Gastrocnemius medialis (tissue), 4 donors: Measurements from ENCODE around the gene RPL38. TPM values are rescaled to one million over a fixed set of nuclear protein-coding genes. Genes with fewer than 3 reads are reported as not detected.
A peak's percentile ranks its signal among the peaks of the same experiment; 100 is the strongest.

Experiments used
- ATAC-seq, 2 donors: fragments of 150-250 bp; one replicate each; pipeline ENCODE4 v1.9.1; 2016
- DNase-seq, 2 donors: peaks; one replicate each; pipeline ENCODE4 v3.0.0-alpha.2; 2019
- H3K27ac ChIP-seq, 4 donors: fragments of 200-600 bp; sonication (generic); 1 replicate in 1 of 4; 2 replicates in 3 of 4; pipeline ENCODE4 v1.5.1; 2016 to 2018; ENCODE audit warnings: mild to moderate bottlenecking in 2 of 4, moderate library complexity in 1 of 4
- H3K27me3 ChIP-seq, 3 donors: fragments of 200-600 bp; sonication (generic) in 2 of 3; 1 replicate in 1 of 3; 2 replicates in 2 of 3; pipeline versions ENCODE4 v1.5.1 to v1.6.0; 2016 to 2019; ENCODE audit warnings: mild to moderate bottlenecking in 1 of 3, moderate library complexity in 1 of 3
- H3K36me3 ChIP-seq, 2 donors: fragments of 200-600 bp; sonication (generic) in 1 of 2; one replicate each; pipeline ENCODE4 v1.5.1; 2017 to 2018
- H3K4me1 ChIP-seq, 2 donors: fragments of 200-600 bp; sonication (generic) in 1 of 2; one replicate each; pipeline ENCODE4 v1.5.1; 2016 to 2017; ENCODE audit warnings: mild to moderate bottlenecking in 2 of 2
- H3K4me3 ChIP-seq, 4 donors: fragments of 200-600 bp; sonication (generic) in 3 of 4; 1 replicate in 1 of 4; 2 replicates in 3 of 4; pipeline ENCODE4 v1.5.1; 2016 to 2019; ENCODE audit warnings: mild to moderate bottlenecking in 2 of 4
- H3K9me3 ChIP-seq, 3 donors: fragments of 200-600 bp; sonication (generic) in 2 of 3; 1 replicate in 1 of 3; 2 replicates in 2 of 3; pipeline ENCODE4 v1.5.1; 2016 to 2019
- POLR2A ChIP-seq, 2 donors: fragments of 450-650 bp; IDR thresholded peaks; one replicate each; pipeline ENCODE4 v1.6.1; 2017; ENCODE audit warnings: antibody characterized with exemption in 2 of 2, mild to moderate bottlenecking in 2 of 2, moderate library complexity in 2 of 2
- in situ Hi-C, 4 donors: fragments of 200-750 bp; cut with MboI; loops; one replicate each; pipeline versions ENCODE4 v1.15.0 to v1.8.0; 2017; ENCODE audit warnings: low sequenced_read_pairs in 4 of 4
- intact Hi-C: fragments of 100-400 bp; cut with DNase I; formaldehyde crosslinking; loops from one replicate; pipeline ENCODE4 v1.15.1; 2023; ENCODE audit warnings: low total_unique reads
- total RNA-seq, 4 donors: library from RNA; depleted of rRNA; stranded (reverse); fragments of >200 nt; gene quantifications; one replicate each; pipeline versions ENCODE4 v1.1.0 to v1.2.3, GENCODE V29; 2016
- TF ChIP-seq, protein P1 (sequence below), 5 experiments: fragments of 450-650 bp in 3 of 5; fragments of 200-600 bp in 2 of 5; sonication (generic) in 2 of 5; IDR thresholded peaks in 4 of 5; conservative IDR thresholded peaks in 1 of 5; 1 replicate in 4 of 5; 2 replicates in 1 of 5; pipeline ENCODE4 v1.5.1; 2016 to 2019; ENCODE audit warnings: antibody characterized with exemption in 5 of 5, mild to moderate bottlenecking in 3 of 5, moderate library complexity in 3 of 5

Gene RPL38
- total RNA-seq, 4 donors from 2014 or later: 346 to 472 (median 443) TPM

DNA sequence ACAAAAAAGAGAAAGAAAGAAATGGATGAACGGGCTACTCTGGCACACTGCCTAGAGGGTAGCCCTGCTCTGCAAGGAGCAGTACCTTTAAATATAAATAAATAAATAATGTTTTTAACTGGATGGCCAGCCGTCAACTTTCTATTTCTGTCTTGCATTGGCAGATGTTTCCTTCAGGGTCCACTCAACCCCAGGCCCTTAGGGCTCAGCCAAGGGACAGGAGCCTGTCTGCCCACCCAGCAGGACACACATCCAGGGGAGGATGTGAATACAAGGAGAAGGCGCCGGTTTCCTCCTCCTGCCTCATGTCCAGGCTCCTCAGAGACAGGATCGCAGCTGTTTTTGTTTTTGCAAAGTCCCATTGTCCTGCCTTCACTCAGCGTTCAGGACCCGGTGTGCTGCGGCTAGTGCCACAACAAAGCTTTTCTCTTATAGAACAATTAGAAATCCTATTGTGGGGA, 32.5 kb downstream of the RPL38 start:
- intact Hi-C loops: no loop called here
- peak in 1 of 2 donors; percentile 21 for ATAC-seq
- Histone ChIP-seq H3K4me3 (no peak overlapping the region), H3K9me3 (no peaks in the 10 kb centered on the region), H3K27me3 (no peaks in the 10 kb centered on the region), H3K36me3 (peaks cover 0 to 16% of the 10 kb centered on the region in 2 donors), H3K4me1 (peaks cover 0 to 10% of the 10 kb centered on the region in 2 donors), H3K27ac (no peak overlapping the region)
- no peak for DNase-seq
- in situ Hi-C loops: no loop called here
- TF ChIP-seq POLR2A (IDR thresholded peaks at IDR 0.05): no peak
- TF ChIP-seq, protein P1, sequence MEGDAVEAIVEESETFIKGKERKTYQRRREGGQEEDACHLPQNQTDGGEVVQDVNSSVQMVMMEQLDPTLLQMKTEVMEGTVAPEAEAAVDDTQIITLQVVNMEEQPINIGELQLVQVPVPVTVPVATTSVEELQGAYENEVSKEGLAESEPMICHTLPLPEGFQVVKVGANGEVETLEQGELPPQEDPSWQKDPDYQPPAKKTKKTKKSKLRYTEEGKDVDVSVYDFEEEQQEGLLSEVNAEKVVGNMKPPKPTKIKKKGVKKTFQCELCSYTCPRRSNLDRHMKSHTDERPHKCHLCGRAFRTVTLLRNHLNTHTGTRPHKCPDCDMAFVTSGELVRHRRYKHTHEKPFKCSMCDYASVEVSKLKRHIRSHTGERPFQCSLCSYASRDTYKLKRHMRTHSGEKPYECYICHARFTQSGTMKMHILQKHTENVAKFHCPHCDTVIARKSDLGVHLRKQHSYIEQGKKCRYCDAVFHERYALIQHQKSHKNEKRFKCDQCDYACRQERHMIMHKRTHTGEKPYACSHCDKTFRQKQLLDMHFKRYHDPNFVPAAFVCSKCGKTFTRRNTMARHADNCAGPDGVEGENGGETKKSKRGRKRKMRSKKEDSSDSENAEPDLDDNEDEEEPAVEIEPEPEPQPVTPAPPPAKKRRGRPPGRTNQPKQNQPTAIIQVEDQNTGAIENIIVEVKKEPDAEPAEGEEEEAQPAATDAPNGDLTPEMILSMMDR (IDR thresholded peaks at IDR 0.05 in 4 of 5, conservative IDR thresholded peaks at IDR 0.05 in 1 of 5): no peak

DNA sequence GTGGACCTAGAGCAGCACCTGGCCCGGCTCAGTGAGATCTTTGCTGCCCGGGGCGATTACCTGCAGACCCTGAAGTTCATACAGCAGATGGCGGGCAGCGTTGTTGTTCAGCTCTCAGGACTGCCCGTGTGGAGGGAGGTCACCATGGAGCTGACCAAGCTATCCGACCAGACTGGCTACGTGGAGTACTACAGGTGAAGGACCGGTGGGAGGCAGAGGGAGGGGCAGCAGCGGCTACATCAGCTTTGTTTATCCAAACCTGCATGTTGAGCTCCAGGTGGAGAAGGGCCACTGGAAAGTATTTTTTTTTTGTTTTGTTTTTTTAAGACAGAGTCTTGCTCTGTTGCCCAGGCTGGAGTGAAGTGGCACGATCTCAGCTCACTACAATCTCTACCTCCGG, 33.8 kb downstream of the RPL38 start:
- Histone ChIP-seq H3K9me3 (no peaks in the 10 kb centered on the region), H3K4me3 (no peak overlapping the region), H3K36me3 (peaks cover 0 to 11% of the 10 kb centered on the region in 2 donors), H3K27ac (no peak overlapping the region), H3K27me3 (no peaks in the 10 kb centered on the region), H3K4me1 (peaks cover 13 to 23% of the 10 kb centered on the region in 2 donors)
- DNase-seq (no peak), ATAC-seq (no peak)
- in situ Hi-C loops: no loop called here
- intact Hi-C loops: no loop called here
- TF ChIP-seq, protein P1 (IDR thresholded peaks at IDR 0.05 in 4 of 5, conservative IDR thresholded peaks at IDR 0.05 in 1 of 5): no peak
- TF ChIP-seq POLR2A (IDR thresholded peaks at IDR 0.05): no peak

DNA sequence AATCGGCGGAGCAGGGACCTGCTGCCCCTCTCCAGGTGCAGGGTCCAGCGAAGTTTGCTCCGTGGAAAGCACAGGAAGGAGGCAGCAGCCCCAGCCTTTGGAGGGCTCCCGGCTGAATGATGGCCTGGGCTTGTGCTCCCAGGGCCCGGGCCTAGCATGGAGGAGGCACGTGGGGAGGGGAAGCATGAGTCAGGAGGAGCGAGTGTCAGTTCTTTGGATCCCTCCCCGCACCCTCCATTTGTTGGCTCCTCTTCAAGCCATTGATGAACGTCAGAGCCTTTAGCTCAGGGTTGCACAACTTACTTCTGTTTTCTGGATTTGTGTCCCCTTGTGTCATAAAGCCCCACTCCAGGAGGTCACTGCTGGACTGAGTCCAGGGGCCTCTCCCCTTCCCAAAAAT, 35.7 kb downstream of the RPL38 start:
- in situ Hi-C loops: no loop called here
- no peak overlapping the region for H3K27ac ChIP-seq
- peaks cover 13 to 29% of the 10 kb centered on the region in 2 donors for H3K4me1 ChIP-seq
- no peaks in the 10 kb centered on the region for H3K27me3 ChIP-seq
- H3K36me3 ChIP-seq: peaks cover 0 to 11% of the 10 kb centered on the region in 2 donors
- no peak for ATAC-seq
- TF ChIP-seq, protein P1 (IDR thresholded peaks at IDR 0.05 in 4 of 5, conservative IDR thresholded peaks at IDR 0.05 in 1 of 5): no peak
- no peak for TF ChIP-seq POLR2A (IDR thresholded peaks at IDR 0.05)
- H3K9me3 ChIP-seq: no peaks in the 10 kb centered on the region
- DNase-seq: peak in 1 of 2 donors; percentile 26
- no peak overlapping the region for H3K4me3 ChIP-seq
- intact Hi-C loops: no loop called here

DNA sequence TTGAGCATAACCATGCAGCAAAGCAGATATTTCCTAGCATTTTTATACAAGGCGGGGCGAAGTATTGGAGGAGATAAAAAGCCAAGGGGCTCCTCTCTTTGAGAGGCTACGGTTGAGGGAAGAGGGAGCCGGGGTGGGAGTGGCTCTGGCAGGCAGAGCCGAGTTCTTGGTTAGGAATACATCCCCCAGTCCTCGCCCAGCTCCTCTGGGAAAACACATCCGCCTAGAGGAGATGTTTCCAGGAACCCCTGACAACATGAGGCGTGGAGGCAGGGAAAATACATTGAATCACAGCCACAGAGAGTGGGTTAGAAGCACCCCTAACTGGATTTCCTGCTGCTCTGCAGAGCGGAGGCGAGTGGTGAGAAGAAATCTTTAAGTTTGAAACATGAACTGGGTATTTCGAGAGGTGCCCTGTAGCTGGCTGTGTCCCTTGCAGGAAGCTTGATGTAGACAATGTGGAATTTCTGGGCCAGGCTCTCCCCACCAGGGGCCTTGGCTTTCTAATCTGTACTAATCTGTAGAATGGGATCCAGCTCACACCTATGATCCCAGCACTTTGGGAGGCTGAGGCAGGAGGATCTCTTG, 37.2 kb downstream of the RPL38 start:
- Histone ChIP-seq H3K36me3 (peaks cover 0 to 11% of the 10 kb centered on the region in 2 donors), H3K27me3 (no peaks in the 10 kb centered on the region), H3K27ac (no peak overlapping the region), H3K4me1 (peaks cover 13 to 19% of the 10 kb centered on the region in 2 donors), H3K9me3 (no peaks in the 10 kb centered on the region), H3K4me3 (no peak overlapping the region)
- intact Hi-C loops (no loop called here), in situ Hi-C loops (no loop called here)
- TF ChIP-seq, protein P1 (IDR thresholded peaks at IDR 0.05 in 4 of 5, conservative IDR thresholded peaks at IDR 0.05 in 1 of 5): no peak
- TF ChIP-seq POLR2A (IDR thresholded peaks at IDR 0.05): no peak
- ATAC-seq (no peak), DNase-seq (no peak)
